ENCODE data around the gene CNOT11. TPM values are rescaled to one million over a fixed set of nuclear protein-coding genes. Genes with fewer than 3 reads are reported as not detected.
A peak's percentile ranks its signal among the peaks of the same experiment; 100 is the strongest.

Gene CNOT11
- total and polyA plus RNA-seq, 2 of the 13 experiments (the other 11 are each of a cell fraction or from before 2014, with no cell fraction given), result 114 to 209 TPM

- TF ChIP-seq ZFX (CRISPR knock-in tag; IDR thresholded peaks at IDR 0.05; ENCODE audit: low read depth) (no peak), TMF1 (CRISPR knock-in tag; IDR thresholded peaks at IDR 0.05; ENCODE audit: low read depth) (no peak), LCORL (IDR thresholded peaks at IDR 0.05) (no peak), LCORL (CRISPR knock-in tag; IDR thresholded peaks at IDR 0.05) (peak; percentile 43; the same call in 1 of the 2 replicates), ZNF296 (CRISPR knock-in tag; conservative IDR thresholded peaks at IDR 0.05) (no peak), RFX3 (CRISPR knock-in tag; IDR thresholded peaks at IDR 0.05) (no peak), YEATS4 (CRISPR knock-in tag; IDR thresholded peaks at IDR 0.05; ENCODE audit: borderline replicate concordance) (no peak), MAX (IDR thresholded peaks at IDR 0.05) (peak; percentile 56; the same call in 1 of the 2 replicates), GTF2F1 (IDR thresholded peaks at IDR 0.05; ENCODE audit: low read length) (no peak), ZSCAN9 (CRISPR knock-in tag; IDR thresholded peaks at IDR 0.05; ENCODE audit: borderline replicate concordance) (no peak), KLF15 (CRISPR knock-in tag; IDR thresholded peaks at IDR 0.05; ENCODE audit: borderline replicate concordance) (no peak), ZNF878 (CRISPR knock-in tag; IDR thresholded peaks at IDR 0.05) (no peak), ZNF564 (CRISPR knock-in tag; IDR thresholded peaks at IDR 0.05) (no peak), ZNF639 (CRISPR knock-in tag; conservative IDR thresholded peaks at IDR 0.05) (no peak), SP1 (IDR thresholded peaks at IDR 0.05) (no peak), SP1 (CRISPR knock-in tag; IDR thresholded peaks at IDR 0.05) (no peak), ZMYM3 (CRISPR knock-in tag; IDR thresholded peaks at IDR 0.05) (no peak), ARID4A (CRISPR knock-in tag; IDR thresholded peaks at IDR 0.05; ENCODE audit: borderline replicate concordance) (peak; percentile 26; the same call in 1 of the 2 replicates), GATAD2A (CRISPR knock-in tag; IDR thresholded peaks at IDR 0.05) (no peak), ZBTB21 (CRISPR knock-in tag; IDR thresholded peaks at IDR 0.05) (no peak), MLX (CRISPR knock-in tag; IDR thresholded peaks at IDR 0.05) (0 out of 2 replicates have a peak, but pooled peaks have one; percentile 17), ZNF644 (CRISPR knock-in tag; IDR thresholded peaks at IDR 0.05; ENCODE audit: low read depth) (no peak), ZNF383 (CRISPR knock-in tag; IDR thresholded peaks at IDR 0.05; ENCODE audit: borderline replicate concordance) (no peak), ZKSCAN5 (CRISPR knock-in tag; IDR thresholded peaks at IDR 0.05) (no peak), ZNF441 (CRISPR knock-in tag; IDR thresholded peaks at IDR 0.05; ENCODE audit: borderline replicate concordance) (peak; percentile 69; the same call in 1 of the 2 replicates), HNF4A (CRISPR knock-in tag; IDR thresholded peaks at IDR 0.05) (peak; percentile 72), SAP130 (CRISPR knock-in tag; IDR thresholded peaks at IDR 0.05; ENCODE audit: low read depth) (peak; percentile 24; the same call in 1 of the 2 replicates)
Observed at GRCh38 chr2:101287303-101287702, 34.6 kb downstream of the CNOT11 start (continued).

All from HepG2 (cell line).